ENCODE results near the gene CALML3.
"Not testable (repeated sequence)": the region's sequence is repeated elsewhere in the genome, so short reads cannot be mapped to it uniquely, and the experiment has no call there.

The CALML3 gene

DNA sequence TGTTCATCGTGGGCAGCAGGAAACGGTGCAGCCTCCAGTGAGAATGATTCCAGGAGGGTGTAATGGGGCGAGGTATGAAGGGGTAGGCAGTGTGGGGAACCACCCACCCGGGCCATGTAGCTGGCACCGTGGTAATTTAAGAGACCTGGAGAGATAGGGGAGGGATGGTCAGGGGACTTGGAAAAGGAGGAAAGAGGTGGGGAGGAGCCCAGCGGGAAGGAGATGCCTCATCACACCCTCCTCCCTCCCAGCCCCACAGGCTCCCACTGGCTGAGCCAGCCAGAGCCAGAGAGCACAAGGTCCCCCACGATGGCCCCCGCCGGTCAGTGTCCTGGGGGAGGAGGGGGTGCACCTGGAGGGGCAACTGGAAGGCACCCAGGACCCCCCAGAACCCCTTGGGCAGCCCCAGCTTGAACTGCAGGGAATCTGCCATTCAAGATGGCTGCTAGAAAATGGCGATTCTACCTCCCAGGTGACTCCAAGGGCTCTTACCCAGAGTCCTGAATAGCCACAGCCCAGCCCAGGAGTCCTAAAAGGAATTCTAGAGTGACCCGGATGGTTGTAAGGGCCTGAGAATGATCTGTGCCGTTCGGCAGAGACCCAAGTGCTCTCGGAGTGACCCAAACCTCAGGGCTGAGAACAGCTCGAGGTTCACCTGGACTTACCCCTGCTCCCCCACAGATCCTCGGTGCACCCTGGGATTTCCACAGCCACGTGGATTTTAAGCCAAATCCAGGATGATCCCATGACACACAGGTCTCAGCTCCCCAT lies 28.8 kb downstream of the CALML3 start:
- no peak overlapping the region for H3K4me3 Mint-ChIP-seq
- H3K36me3 Mint-ChIP-seq, result no peaks in the 10 kb centered on the region
- DNase-seq (ENCODE audit: low spot score in 2 of 2), result no peak
- H3K27ac Mint-ChIP-seq, result no peak overlapping the region
- ATAC-seq (ENCODE audit: low read depth), result no peak
- no peaks in the 10 kb centered on the region for H3K9me3 Mint-ChIP-seq
- peaks cover 10% of the 10 kb centered on the region for H3K27me3 Mint-ChIP-seq
- peaks cover 12% of the 10 kb centered on the region for H3K4me1 Mint-ChIP-seq

DNA sequence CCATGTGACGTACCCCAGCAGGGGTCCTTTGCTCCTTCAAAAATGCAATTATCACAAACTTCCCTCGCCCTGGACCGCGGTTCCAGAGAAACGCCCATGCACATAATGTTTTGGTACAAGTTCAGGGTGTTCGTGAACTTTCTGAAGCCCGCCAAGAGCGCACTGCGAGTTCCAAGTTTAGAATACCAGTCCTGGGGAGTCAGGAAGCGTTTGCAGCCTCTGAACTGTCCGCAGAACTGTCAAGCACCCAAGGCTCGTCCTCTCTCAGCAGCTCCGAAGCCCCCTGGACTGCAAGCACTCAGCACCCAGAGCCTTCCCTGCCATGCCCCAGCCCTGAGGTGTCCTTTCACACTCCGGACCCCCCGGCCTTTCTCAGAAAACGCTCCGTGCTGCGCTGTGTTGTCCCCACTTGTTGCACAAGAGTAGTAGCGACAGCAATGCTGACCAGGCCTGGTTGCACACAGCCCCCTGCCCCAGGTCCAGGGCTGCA lies 30.3 kb downstream of the CALML3 start:
- ATAC-seq (ENCODE audit: low read depth) (no peak), DNase-seq (ENCODE audit: low spot score in 2 of 2) (no peak)
- Mint-ChIP-seq H3K27ac (no peak overlapping the region), H3K4me3 (no peak overlapping the region), H3K36me3 (no peaks in the 10 kb centered on the region), H3K9me3 (no peaks in the 10 kb centered on the region), H3K4me1 (peaks cover 13% of the 10 kb centered on the region), H3K27me3 (peaks cover 11% of the 10 kb centered on the region)

DNA sequence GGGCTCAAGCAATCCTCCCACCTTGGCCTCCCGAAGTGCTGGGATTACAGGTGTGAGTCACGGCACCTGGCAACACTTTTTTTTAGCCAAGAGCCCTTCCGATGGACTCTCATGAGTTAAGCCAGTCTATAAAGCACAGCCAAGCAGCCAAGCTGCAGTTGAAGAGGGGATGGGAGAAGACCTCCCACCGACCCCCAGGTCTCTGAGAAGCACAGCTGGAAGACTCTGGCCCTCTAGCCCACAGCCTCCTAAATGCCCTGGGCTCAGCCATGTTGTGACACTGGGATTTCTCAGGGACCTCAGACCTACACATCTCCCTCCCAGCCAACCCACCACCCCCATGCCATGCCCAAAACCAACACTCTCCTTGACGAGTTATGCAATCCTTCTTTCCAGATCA lies 31.1 kb downstream of the CALML3 start:
- Mint-ChIP-seq H3K4me1 (peaks cover 14% of the 10 kb centered on the region), H3K27me3 (peaks cover 9% of the 10 kb centered on the region), H3K9me3 (no peaks in the 10 kb centered on the region), H3K4me3 (no peak overlapping the region), H3K36me3 (no peaks in the 10 kb centered on the region), H3K27ac (no peak overlapping the region)
- ATAC-seq (ENCODE audit: low read depth), result no peak
- DNase-seq (ENCODE audit: low spot score in 2 of 2), result no peak

DNA sequence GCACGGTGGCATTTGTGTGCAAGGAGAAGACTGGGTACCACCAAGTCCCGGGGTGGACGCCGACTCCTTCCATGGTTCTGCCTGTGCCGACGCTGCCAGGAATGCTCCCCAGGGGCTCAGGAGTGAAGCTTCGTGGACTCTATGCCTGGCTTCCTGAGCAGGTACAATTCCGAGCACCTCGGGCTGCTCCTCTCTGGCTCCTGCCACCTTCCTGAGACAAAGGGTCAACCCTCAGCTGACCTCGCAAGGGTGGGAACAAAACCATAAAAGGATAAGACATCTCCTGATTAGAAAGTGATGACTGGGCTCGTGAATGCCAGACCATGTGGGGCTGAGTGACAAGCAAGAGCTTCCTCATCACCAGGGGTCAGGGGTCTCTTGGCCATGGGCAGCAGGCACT lies 31.8 kb downstream of the CALML3 start:
- DNase-seq (ENCODE audit: low spot score in 2 of 2) (no peak), ATAC-seq (ENCODE audit: low read depth) (no peak)
- H3K4me3 Mint-ChIP-seq, result no peak overlapping the region
- no peak overlapping the region for H3K27ac Mint-ChIP-seq
- H3K27me3 Mint-ChIP-seq, result peaks cover 9% of the 10 kb centered on the region
- no peaks in the 10 kb centered on the region for H3K36me3 Mint-ChIP-seq
- peaks cover 14% of the 10 kb centered on the region for H3K4me1 Mint-ChIP-seq
- no peaks in the 10 kb centered on the region for H3K9me3 Mint-ChIP-seq

DNA sequence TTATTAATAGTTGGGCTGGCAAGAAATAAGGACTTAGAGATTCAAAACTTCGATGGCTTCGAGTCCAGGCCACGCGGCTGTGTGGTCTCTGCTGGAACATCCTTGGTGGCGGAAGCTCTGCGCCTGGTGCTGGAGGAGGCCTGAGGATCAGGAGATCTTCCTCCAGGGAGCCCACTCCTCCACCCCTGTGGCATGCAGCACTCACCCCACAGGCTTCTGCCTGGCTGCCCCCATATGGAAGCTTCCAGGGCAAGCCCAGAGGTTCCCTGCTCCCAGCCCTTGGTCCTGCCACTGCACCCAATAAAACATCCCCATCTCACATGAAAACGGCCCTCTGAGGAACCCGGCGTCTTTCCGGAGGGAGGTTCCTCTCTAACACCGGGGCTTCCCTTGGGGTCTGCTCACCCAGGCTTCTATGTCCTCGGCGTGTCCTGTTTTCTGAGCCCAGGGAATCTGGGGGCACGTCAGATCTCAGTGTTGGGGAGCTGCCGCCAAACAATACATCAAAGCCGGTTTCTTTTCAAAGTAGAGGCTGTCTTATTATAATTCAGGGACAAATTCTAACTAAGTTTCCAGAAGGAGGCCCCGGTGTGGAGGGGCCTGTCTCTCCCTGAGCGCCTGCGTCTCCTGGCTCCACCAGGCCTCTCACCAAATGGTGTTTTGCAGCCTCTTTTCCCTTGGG lies 32.4 kb downstream of the CALML3 start:
- H3K9me3 Mint-ChIP-seq, result no peaks in the 10 kb centered on the region
- no peak overlapping the region for H3K27ac Mint-ChIP-seq
- peaks cover 10% of the 10 kb centered on the region for H3K4me1 Mint-ChIP-seq
- no peaks in the 10 kb centered on the region for H3K36me3 Mint-ChIP-seq
- H3K27me3 Mint-ChIP-seq, result peaks cover 12% of the 10 kb centered on the region
- ATAC-seq (ENCODE audit: low read depth) (no peak), DNase-seq (ENCODE audit: low spot score in 2 of 2) (no peak)
- no peak overlapping the region for H3K4me3 Mint-ChIP-seq

DNA sequence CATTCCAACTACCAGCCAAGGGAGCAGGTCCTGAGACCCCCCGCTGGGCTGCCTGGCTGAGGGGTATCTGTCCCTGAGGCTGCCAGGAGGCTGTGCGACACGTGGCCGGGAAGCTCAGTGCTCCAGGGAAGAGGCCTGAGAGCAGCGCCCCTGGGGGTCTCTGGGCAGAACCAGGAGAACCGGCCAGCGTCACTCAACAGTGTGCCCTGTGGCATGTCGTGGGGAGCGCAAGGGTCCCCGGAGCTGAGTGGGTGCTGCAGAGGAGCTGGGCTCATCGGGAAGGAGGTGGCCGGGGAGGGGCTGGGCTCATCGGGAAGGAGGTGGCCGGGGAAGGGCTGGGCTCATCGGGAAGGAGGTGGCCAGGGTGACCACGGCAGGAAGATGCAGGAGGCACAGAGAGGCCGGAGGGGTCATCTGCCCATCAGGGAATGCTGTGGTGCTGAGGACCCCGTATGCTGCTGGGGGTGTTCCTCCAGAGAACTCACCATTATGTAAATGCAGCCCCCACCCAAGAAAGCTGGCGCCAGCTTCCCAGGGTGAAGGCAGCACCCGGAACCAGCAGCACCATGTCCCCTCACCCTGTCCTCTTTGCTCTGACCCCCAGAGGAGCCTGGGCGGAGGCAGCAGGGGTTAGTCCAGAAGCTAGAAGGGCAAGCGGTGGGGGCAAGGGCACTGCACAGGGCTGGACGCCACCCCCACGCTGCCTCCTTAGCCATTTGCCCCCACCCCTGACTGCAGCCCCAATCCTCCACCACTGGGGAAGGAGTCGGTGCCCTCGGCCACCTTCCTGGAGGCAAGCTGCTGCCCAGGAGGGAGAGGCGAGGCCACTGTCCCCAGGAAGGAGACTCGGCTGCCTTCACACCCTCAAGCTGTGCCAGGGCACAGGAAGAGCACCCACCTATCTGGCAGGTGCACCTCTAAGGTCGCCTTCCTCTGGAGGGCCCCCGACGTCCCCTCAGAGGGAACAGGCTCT lies 33.3 kb downstream of the CALML3 start:
- no peak for ATAC-seq (ENCODE audit: low read depth)
- no peak overlapping the region for H3K4me3 Mint-ChIP-seq
- peaks cover 13% of the 10 kb centered on the region for H3K27me3 Mint-ChIP-seq
- no peaks in the 10 kb centered on the region for H3K36me3 Mint-ChIP-seq
- no peaks in the 10 kb centered on the region for H3K9me3 Mint-ChIP-seq
- no peak overlapping the region for H3K27ac Mint-ChIP-seq
- H3K4me1 Mint-ChIP-seq, result peaks cover 5% of the 10 kb centered on the region
- no peak for DNase-seq (ENCODE audit: low spot score in 2 of 2)

DNA sequence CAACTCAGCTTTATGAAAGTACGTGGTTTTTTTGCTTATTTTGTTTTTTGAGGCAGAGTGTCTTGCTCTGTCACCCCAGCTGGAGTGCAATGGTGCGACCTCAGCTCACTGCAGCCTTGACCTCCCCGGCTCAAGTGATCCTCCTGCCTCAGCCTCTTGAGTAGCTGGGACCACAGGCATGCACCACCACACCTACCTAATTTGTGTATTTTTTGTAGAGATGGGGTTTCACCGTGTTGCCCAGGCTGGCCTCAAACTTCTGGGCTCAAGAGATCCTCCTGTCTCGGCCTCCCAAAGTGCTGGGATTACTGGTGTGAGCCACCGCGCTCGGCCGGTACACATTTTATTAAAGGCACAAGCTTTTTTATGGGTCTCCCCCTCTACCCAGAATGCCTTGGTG lies 34.3 kb downstream of the CALML3 start:
- not testable (repeated sequence) for H3K4me3 Mint-ChIP-seq; H3K4me1 Mint-ChIP-seq; ATAC-seq (ENCODE audit: low read depth); H3K9me3 Mint-ChIP-seq; H3K27me3 Mint-ChIP-seq; H3K27ac Mint-ChIP-seq; DNase-seq (ENCODE audit: low spot score in 2 of 2); H3K36me3 Mint-ChIP-seq

DNA sequence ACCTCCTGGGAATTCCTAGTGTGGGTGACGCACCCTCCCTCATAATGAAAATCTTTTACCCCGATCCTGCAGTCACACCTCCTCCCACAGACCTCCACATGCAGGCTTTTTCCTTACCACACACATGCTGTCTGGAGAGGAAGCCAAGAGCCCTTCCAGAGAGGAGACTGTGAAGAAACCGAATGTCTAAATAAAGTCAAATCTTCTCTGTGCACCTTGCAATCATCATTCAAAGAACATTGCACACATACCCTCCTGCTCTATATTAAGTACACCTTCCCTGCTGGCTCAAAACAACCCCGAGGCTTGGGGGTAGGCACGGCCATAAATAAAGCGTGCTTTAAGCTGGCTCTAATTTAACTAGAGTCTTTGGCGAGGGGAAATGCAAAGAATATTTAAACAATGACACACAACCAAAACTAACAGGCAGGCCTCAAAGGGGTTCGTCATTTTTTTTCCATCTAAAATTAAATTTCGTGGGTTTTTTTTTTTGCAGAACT lies 34.9 kb downstream of the CALML3 start:
- no peak overlapping the region for H3K4me3 Mint-ChIP-seq
- no peak overlapping the region for H3K27ac Mint-ChIP-seq
- ATAC-seq (ENCODE audit: low read depth), result no peak
- DNase-seq (ENCODE audit: low spot score in 2 of 2), result no peak
- no peaks in the 10 kb centered on the region for H3K9me3 Mint-ChIP-seq
- H3K36me3 Mint-ChIP-seq, result no peaks in the 10 kb centered on the region
- H3K4me1 Mint-ChIP-seq, result peaks cover 4% of the 10 kb centered on the region
- peaks cover 15% of the 10 kb centered on the region for H3K27me3 Mint-ChIP-seq

DNA sequence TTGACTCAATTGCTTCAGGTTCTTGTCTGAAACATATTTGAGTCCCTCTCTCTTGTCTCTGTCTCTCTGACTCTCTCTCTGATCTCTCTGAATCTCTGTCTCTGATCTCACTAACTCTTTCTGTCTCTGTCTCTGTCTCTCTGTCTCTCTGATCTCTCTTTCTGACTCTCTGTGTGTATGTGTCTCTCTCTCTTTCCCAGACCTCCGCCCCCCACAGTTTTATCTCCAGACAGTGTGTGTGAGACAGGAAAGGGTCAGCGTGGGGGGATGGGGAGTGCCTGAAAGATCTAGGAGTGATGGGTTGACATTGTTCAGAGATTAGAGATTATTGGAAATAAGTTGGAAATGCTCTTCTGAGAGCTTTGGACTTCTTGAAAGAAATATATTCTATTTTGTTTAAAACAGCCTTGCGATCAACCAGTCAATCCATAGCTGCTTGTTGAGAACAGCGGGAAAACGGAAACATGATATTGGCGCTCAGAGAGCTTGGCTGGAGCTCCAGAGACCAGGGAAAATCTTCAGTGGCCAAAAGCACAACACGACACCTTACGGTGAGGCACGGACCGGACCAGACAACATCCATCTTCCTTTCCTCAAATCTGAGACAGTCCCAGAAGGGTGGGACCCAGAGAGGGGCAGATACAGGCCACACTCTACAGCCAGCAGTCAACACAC lies 35.5 kb downstream of the CALML3 start:
- no peak for DNase-seq (ENCODE audit: low spot score in 2 of 2)
- Mint-ChIP-seq H3K27me3 (peaks cover 14% of the 10 kb centered on the region), H3K36me3 (no peaks in the 10 kb centered on the region), H3K9me3 (no peaks in the 10 kb centered on the region), H3K4me1 (peaks cover 3% of the 10 kb centered on the region), H3K27ac (no peak overlapping the region), H3K4me3 (no peak overlapping the region)
- ATAC-seq (ENCODE audit: low read depth), result no peak

DNA sequence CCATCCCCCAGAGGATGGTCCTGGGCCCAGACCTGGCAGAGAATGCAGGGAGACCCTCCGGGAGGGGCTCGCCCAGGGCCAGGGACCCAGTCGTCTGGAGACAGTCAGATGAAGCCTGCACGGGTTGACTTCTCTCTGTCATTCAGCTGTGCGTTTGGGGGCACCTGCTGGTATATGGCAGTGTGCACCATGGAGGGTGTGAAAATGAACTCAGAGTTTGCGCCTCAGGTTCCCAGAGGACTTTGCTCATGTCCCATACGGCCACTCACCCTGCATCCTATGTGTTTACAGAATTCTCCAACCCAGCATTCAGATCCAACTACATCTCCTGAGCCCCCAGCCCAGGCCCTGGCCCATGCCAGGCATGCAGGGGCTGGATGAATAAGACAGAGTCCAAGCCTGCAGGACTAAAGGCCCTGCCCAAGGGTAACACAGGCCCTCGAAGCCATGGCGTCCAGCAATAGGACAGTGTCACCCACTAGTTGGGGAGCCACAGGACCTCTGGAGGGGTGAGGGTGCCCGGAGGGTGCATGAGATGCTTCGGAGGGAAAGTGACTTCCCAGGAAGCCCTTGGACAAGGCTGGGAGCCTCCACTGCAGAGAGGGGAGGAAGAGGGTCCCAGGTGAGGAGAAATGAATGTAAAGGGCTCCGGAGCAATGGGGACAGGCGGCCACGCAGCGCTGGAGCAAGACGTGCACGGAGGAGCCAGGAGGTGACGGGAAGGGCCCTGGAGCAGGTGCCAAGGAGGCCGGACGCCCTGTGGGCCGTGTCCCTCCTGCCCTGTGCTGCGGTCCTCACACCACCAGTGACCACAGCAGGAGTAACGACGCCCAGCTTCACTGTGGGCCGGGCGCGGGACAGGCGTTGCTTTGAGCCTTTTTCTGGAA lies 36.3 kb downstream of the CALML3 start:
- Mint-ChIP-seq H3K36me3 (no peaks in the 10 kb centered on the region), H3K4me3 (no peak overlapping the region), H3K27ac (no peak overlapping the region), H3K4me1 (peaks cover 3% of the 10 kb centered on the region), H3K27me3 (peaks cover 14% of the 10 kb centered on the region), H3K9me3 (no peaks in the 10 kb centered on the region)
- DNase-seq (ENCODE audit: low spot score in 2 of 2) (no peak), ATAC-seq (ENCODE audit: low read depth) (no peak)

DNA sequence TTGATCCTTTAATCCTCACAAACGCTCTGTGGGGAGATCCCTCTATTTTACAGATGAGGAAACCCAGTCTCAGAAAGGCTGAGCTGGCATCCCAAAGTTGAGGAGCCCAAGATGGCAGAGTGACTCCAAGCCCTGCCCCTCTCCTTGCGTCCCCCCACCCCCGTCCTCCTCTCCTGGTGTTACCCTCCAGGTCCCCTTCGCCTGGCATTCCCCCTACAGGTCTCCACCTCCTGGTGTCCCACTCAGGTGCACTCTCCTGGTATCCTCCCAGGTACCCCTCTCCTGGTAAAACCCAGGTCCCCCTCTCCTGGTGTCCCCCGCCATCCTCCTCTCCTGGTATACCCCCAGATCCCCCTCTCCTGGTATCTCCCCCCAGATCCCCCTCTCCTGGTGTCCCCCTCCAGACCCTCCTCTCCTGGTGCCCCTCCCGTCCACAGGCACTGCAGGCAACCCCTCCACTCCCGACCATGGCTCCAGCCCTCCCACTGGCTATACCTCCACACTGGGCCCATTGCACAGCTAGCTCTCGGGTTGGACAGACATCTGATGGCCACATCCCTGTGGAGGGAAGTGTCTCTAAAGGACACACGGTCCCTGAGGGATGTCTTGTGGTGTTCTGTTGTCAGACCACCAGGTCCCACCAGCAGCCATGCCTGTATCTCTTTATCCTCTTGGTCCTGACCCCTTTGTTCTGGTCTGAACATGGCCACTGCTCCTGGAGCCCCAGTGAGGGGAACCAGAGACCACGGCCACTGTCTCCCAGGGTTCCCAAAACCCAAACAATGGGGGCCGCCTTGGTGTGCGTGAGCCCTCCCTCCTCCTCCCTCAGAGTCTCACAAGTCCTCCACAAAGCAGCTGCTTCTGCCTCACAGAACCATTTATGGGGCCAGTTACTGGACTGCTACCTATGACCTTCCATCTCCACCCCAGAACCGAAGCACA lies 37.2 kb downstream of the CALML3 start:
- DNase-seq (ENCODE audit: low spot score in 2 of 2), result no peak
- Mint-ChIP-seq H3K4me1 (peaks cover 3% of the 10 kb centered on the region), H3K36me3 (no peaks in the 10 kb centered on the region), H3K9me3 (no peaks in the 10 kb centered on the region), H3K4me3 (no peak overlapping the region), H3K27ac (no peak overlapping the region), H3K27me3 (peaks cover 16% of the 10 kb centered on the region)
- no peak for ATAC-seq (ENCODE audit: low read depth)

Measured in memory B cell (primary cell).